KOPT-K1 (cell line): ENCODE results near the gene ATIC.
A peak's percentile ranks its signal among the peaks of the same experiment; 100 is the strongest.

Experiments used
- H3K27ac ChIP-seq: fragments of 200-600 bp; sonication (generic); 2 replicates; pipeline ENCODE4 v1.5.1; 2016; ENCODE audit warnings: antibody characterized with exemption, mild to moderate bottlenecking, low read depth, low read length; ENCODE audit not compliant: poor library complexity, severe bottlenecking
- H3K36me3 ChIP-seq: fragments of 200-600 bp; sonication (generic); 2 replicates; pipeline ENCODE4 v1.5.1; 2017; ENCODE audit warnings: antibody characterized with exemption, mild to moderate bottlenecking, low read length, moderate library complexity; ENCODE audit not compliant: insufficient read depth
- H3K9me3 ChIP-seq: fragments of 200-600 bp; sonication (generic); 2 replicates; pipeline ENCODE4 v1.5.1; 2017; ENCODE audit warnings: antibody characterized with exemption, low read length, mild to moderate bottlenecking; ENCODE audit not compliant: insufficient read depth, poor library complexity, severe bottlenecking

The ATIC gene

GRCh38 chr2:215311625-215312396, at the start of gene ATIC:
ATIC (plus strand) TSS chr2:215312059; CDS start chr2:215312143, 84 bp downstream.
- Histone ChIP-seq H3K9me3 (no peaks in the 10 kb centered on the region), H3K27ac (peak within 1 kb of the TSS; percentile 92), H3K36me3 (peaks cover 37% of the 10 kb centered on the region)

DNA sequence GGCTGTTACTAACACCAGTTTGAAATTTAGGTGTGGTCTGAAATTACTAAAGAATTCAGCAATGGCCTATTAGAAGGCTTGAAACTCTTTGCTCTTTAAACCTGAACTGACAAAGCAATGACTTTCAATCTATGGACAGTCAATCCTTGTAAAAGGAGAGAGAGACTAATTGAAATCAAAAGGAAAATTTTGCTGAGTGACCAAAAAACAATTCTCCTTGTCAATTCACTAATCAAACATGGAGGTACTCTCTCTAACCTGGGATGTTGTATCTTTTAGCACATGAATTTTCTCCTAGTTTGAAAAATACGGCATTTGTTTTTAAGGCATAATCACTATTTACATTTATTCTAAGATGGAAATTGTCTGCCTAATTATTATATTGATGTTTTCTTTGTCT, 49.6 kb upstream of the ATIC start:
- Histone ChIP-seq H3K9me3 (no peaks in the 10 kb centered on the region), H3K36me3 (no peaks in the 10 kb centered on the region), H3K27ac (no peak overlapping the region)

GRCh38 chr2:215262741-215263362, 49.0 kb upstream of the ATIC start:
- no peaks in the 10 kb centered on the region for H3K9me3 ChIP-seq
- H3K36me3 ChIP-seq: no peaks in the 10 kb centered on the region
- H3K27ac ChIP-seq: no peak overlapping the region

GRCh38 chr2:215264374-215264773, 47.5 kb upstream of the ATIC start:
- Histone ChIP-seq H3K27ac (no peak overlapping the region), H3K9me3 (no peaks in the 10 kb centered on the region), H3K36me3 (no peaks in the 10 kb centered on the region)

GRCh38 chr2:215269397-215270117, 42.3 kb upstream of the ATIC start:
- H3K9me3 ChIP-seq: no peaks in the 10 kb centered on the region
- H3K27ac ChIP-seq: no peak overlapping the region
- no peaks in the 10 kb centered on the region for H3K36me3 ChIP-seq

- no peaks in the 10 kb centered on the region for H3K9me3 ChIP-seq
- no peaks in the 10 kb centered on the region for H3K36me3 ChIP-seq
- no peak overlapping the region for H3K27ac ChIP-seq
These were observed 41.8 kb upstream of the ATIC start for GRCh38 chr2:215270118-215270451.

DNA sequence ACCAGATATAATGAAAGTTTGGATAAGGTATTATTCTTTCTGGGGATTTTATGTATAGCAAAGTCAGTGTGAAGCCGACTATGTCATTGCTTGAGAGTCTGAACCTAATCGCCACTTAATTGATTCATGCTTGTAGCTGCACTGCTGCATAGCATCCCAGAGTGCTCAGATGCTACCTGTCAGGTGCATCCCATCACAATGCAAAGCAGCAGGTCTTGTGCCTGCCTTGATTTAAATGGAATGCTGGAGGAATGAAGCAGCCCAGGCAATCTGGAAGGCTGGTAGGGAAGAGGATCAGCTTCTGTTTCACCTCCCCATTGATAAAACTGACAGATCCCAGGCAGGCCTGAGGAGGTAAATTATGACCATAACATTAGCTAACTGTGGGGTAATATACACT, 40.4 kb upstream of the ATIC start:
- Histone ChIP-seq H3K36me3 (no peaks in the 10 kb centered on the region), H3K27ac (no peak overlapping the region), H3K9me3 (no peaks in the 10 kb centered on the region)

DNA sequence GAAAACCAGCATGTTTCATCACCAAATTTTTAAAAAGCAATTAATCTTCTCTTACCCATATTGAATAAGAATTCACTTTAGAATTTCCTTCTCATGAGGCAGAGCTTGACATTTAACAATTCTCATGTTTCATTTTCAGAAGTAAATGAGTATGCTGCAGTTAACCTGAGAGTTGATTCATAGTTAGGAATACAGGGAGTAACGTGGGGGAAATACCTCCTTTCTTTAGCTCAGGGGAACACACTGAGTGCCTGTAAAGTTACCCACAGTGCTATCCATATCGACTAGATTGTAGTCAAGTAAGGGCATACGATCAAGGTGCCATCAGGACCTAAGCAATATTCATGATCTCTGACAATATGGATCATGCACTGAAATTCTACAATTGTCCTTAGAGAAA, 38.9 kb upstream of the ATIC start:
- Histone ChIP-seq H3K36me3 (no peaks in the 10 kb centered on the region), H3K9me3 (no peaks in the 10 kb centered on the region), H3K27ac (no peak overlapping the region)

- no peaks in the 10 kb centered on the region for H3K9me3 ChIP-seq
- H3K27ac ChIP-seq: no peak overlapping the region
- no peaks in the 10 kb centered on the region for H3K36me3 ChIP-seq
These were observed 37.0 kb upstream of the ATIC start for GRCh38 chr2:215274829-215275228.

GRCh38 chr2:215275824-215276223, 36.0 kb upstream of the ATIC start:
- H3K9me3 ChIP-seq: no peaks in the 10 kb centered on the region
- H3K27ac ChIP-seq: no peak overlapping the region
- no peaks in the 10 kb centered on the region for H3K36me3 ChIP-seq

GRCh38 chr2:215277944-215278343, 33.9 kb upstream of the ATIC start:
- Histone ChIP-seq H3K36me3 (no peaks in the 10 kb centered on the region), H3K9me3 (no peaks in the 10 kb centered on the region), H3K27ac (no peak overlapping the region)

- Histone ChIP-seq H3K27ac (no peak overlapping the region), H3K36me3 (no peaks in the 10 kb centered on the region), H3K9me3 (no peaks in the 10 kb centered on the region)
These were observed 31.5 kb upstream of the ATIC start for GRCh38 chr2:215280326-215280725.

DNA sequence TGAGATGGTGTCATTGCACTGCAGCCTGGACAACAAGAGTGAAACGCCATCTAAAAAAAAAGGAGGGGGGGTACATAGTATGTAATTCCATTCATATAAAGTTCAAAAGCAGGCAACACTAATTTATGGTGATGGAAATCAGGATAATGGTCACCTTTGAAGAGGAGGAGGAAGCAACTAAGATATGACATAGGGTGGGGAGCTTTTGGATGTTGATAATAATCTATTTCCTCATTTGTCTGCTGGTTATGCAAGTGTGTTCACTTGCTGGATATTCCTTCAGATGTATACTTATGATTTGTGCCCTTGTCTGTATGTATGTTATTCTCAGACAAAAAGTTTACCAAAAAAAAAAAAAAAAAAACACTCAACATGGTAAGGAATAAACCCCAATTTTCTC, 28.6 kb upstream of the ATIC start:
- no peak overlapping the region for H3K27ac ChIP-seq
- no peaks in the 10 kb centered on the region for H3K36me3 ChIP-seq
- no peaks in the 10 kb centered on the region for H3K9me3 ChIP-seq

- Histone ChIP-seq H3K36me3 (no peaks in the 10 kb centered on the region), H3K9me3 (no peaks in the 10 kb centered on the region), H3K27ac (no peak overlapping the region)
These were observed 25.6 kb upstream of the ATIC start for GRCh38 chr2:215286309-215286708.

DNA sequence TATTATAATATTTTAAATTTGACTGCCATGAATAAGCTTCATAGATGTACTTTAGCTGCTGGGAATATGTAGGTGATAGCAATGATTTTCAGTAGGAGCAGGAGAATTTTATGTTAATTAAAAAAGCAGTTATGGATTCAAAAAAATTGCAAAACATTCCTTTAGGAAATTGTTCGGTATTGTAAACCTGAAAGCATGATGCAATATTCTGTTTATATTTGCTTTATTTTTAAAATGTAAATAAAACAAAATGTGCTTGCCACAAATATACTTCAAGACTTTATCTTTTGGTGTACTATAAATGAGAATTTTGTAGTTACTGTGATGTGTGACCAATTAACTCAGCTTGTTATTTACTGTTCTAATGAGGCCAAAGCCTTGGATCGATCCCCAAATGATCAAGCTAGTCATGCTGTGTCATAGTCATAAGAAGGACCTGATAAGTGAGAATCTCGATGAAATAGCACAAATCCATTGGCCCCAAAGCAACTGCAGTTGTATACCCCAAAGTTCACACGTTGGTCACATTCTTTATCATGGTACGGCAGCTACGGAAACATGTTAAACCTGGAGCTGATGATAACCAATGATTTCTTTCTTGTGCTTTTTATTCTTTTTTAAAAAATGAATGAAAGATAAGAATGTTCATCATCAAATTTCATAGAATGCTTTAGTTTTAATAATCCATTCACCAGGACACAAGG, 23.6 kb upstream of the ATIC start:
- Histone ChIP-seq H3K9me3 (no peaks in the 10 kb centered on the region), H3K36me3 (no peaks in the 10 kb centered on the region), H3K27ac (no peak overlapping the region)
